Panc1 (cell line): ENCODE data around the gene RHOT2.

ENCODE experiments used
- POLR2AphosphoS5 ChIP-seq: IDR thresholded peaks from 2 replicates; pipeline ENCODE4 v1.6.1; 2012; ENCODE audit warnings: mild to moderate bottlenecking, low read depth, low read length, moderate library complexity
- SIN3A ChIP-seq: IDR thresholded peaks from 2 replicates; pipeline ENCODE4 v1.6.1; 2012; ENCODE audit warnings: low read depth, mild to moderate bottlenecking, low read length, moderate library complexity, borderline replicate concordance; ENCODE audit not compliant: insufficient read depth
- TCF7L2 ChIP-seq: IDR thresholded peaks from 2 replicates; pipeline ENCODE4 v1.6.1; 2011; ENCODE audit warnings: mild to moderate bottlenecking, low read depth, low read length, inconsistent platforms
- TF ChIP-seq, protein P1 (sequence below): fragments of 450-650 bp; IDR thresholded peaks from 2 replicates; pipeline ENCODE4 v1.5.1; 2017; ENCODE audit warnings: mild to moderate bottlenecking
- TF ChIP-seq, protein P2 (sequence below), 2 experiments: IDR thresholded peaks; 2 replicates each; pipeline ENCODE4 v1.6.1; 2011 to 2012; ENCODE audit warnings: low read depth in 2 of 2, control low read depth in 1 of 2, low read length in 1 of 2, mild to moderate bottlenecking in 1 of 2, moderate library complexity in 1 of 2; ENCODE audit not compliant: insufficient read depth in 1 of 2

DNA sequence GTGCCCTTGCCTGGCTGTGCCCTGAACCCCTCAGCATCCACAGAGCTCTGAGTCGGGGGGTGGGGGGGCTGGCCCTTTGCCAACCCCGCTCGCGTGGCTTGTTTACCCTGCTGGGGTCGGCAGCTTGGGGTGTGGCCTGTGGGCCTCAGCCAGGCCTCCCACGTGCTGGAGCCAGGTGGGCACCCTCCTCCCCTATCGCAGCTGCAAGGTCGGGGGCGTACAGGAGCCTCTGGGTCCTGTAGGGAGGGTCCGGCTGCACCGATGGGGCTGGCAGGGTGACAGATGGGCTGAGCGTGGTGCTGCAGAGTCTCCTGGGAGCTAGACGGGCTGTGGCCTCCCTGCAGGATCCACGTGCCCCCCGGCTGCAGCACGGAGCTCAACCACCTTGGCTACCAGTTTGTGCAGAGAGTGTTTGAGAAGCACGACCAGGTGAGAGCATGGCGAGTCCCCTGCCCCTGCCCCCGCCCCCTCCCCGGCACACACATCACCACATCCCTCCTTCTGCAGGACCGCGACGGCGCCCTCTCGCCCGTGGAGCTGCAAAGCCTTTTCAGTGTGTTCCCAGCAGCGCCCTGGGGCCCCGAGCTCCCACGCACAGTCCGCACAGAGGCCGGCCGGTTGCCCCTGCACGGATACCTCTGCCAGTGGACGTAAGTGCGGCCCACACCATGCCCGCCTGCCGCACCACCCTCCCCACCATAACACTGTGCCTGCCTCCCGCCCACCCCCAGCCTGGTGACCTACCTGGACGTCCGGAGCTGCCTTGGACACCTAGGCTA, 3.6 kb downstream of the RHOT2 start:
- TF ChIP-seq, protein P1, sequence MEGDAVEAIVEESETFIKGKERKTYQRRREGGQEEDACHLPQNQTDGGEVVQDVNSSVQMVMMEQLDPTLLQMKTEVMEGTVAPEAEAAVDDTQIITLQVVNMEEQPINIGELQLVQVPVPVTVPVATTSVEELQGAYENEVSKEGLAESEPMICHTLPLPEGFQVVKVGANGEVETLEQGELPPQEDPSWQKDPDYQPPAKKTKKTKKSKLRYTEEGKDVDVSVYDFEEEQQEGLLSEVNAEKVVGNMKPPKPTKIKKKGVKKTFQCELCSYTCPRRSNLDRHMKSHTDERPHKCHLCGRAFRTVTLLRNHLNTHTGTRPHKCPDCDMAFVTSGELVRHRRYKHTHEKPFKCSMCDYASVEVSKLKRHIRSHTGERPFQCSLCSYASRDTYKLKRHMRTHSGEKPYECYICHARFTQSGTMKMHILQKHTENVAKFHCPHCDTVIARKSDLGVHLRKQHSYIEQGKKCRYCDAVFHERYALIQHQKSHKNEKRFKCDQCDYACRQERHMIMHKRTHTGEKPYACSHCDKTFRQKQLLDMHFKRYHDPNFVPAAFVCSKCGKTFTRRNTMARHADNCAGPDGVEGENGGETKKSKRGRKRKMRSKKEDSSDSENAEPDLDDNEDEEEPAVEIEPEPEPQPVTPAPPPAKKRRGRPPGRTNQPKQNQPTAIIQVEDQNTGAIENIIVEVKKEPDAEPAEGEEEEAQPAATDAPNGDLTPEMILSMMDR, result no peak
- no peak for TF ChIP-seq POLR2AphosphoS5
- TF ChIP-seq SIN3A, result no peak
- TF ChIP-seq, protein P2, sequence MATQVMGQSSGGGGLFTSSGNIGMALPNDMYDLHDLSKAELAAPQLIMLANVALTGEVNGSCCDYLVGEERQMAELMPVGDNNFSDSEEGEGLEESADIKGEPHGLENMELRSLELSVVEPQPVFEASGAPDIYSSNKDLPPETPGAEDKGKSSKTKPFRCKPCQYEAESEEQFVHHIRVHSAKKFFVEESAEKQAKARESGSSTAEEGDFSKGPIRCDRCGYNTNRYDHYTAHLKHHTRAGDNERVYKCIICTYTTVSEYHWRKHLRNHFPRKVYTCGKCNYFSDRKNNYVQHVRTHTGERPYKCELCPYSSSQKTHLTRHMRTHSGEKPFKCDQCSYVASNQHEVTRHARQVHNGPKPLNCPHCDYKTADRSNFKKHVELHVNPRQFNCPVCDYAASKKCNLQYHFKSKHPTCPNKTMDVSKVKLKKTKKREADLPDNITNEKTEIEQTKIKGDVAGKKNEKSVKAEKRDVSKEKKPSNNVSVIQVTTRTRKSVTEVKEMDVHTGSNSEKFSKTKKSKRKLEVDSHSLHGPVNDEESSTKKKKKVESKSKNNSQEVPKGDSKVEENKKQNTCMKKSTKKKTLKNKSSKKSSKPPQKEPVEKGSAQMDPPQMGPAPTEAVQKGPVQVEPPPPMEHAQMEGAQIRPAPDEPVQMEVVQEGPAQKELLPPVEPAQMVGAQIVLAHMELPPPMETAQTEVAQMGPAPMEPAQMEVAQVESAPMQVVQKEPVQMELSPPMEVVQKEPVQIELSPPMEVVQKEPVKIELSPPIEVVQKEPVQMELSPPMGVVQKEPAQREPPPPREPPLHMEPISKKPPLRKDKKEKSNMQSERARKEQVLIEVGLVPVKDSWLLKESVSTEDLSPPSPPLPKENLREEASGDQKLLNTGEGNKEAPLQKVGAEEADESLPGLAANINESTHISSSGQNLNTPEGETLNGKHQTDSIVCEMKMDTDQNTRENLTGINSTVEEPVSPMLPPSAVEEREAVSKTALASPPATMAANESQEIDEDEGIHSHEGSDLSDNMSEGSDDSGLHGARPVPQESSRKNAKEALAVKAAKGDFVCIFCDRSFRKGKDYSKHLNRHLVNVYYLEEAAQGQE (IDR thresholded peaks at IDR 0.05; ENCODE audit: insufficient read depth in 1 of 2, low read depth in 2 of 2, low read length in 1 of 2), result no peak
- TF ChIP-seq TCF7L2, result no peak
